RWPE1 (cell line): ENCODE data around the gene MLX.

Source experiments
- CTCF ChIA-PET: fragments of 350-600 bp; sonication (Branson Sonifier 250); formaldehyde crosslinking; extraction: SDS; loops from one replicate; lab custom pipeline; 2021; lab: Yijun Ruan, JAX
- POLR2A ChIA-PET: fragments of 400-600 bp; formaldehyde crosslinking; extraction: SDS; loops from one replicate; lab custom pipeline; 2020; ENCODE audit warnings: antibody characterized with exemption; ENCODE audit not compliant: low non-redundant PET; lab: Yijun Ruan, JAX
- DNase-seq: peaks from one replicate; pipeline ENCODE4 v3.0.0; 2012; ENCODE audit warnings: low spot score
- H3K27ac ChIP-seq: fragments of 450-650 bp; 2 replicates; pipeline ENCODE4 v1.5.1; 2017
- CTCF ChIP-seq: fragments of 450-650 bp; conservative IDR thresholded peaks from 2 replicates; pipeline ENCODE4 v1.5.1; 2017; ENCODE audit warnings: low read depth, mild to moderate bottlenecking

Gene MLX

DNA sequence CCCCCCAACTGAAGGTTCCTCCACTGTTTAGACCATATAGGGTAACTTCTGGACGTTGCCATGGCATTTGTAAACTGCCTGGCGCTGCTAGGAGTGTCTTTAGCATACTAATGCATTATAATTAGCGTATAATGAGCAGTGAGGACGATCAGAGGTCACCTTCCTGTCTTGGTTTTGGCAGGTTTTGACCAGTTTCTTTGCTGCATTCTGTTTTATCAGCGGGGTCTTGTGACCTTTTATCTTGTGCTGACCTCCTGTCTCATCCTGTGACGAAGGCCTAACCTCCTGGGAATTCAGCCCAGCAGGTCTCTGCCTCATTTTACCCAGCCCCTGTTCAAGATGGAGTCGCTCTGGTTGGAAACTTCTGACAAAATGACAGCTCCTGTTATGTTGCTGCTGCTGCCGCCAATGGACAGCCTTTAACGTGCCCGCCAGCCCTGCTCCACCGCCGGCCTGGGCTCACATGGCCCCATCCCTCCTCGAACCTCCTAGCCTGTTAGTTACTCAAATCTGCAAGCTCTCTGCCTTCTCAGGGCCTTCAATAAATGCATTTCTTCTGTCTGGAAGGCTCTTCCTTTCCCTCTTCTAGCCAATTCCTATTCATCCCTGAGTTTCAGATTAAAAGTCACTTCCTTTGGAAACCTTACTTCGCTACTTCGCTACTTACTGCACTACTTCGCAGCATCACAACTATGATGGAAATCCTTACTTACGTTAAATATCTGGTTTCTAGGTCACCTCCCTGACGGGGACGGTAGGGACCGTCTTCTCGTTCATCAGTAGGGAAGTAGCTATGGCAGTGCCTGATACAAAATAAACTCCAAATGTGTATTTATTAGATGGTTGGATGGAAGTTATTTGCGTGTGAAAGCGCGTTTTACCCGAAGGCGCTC lies 31.5 kb upstream of the MLX start:
- ChIA-PET POLR2A (no interaction called here), CTCF (interaction anchor here (0.6 to 1.3 kb wide), 4 partner anchors 9 to 112 kb away, joined by 3 read pairs; no protein-coding TSS in a partner anchor)
- no peak for DNase-seq
- TF ChIP-seq CTCF, result no peak
- peak overlapping the region; percentile 91 for H3K27ac ChIP-seq

GRCh38 chr17:42536048-42536371 lies 30.9 kb upstream of the MLX start, which contains the start of gene NAGLU:
Gene NAGLU, plus strand, starts transcription at chr17:42536241. Its CDS starts 32 bp downstream, at chr17:42536273.
- H3K27ac ChIP-seq, result peak within 1 kb of the TSS; percentile 91
- CTCF ChIA-PET, result interaction anchor here (0.6 to 1.3 kb wide), 5 partner anchors 9 to 113 kb away, joined by 3 to 4 read pairs (median 3); partner anchors contain the start of gene HSD17B1
- no peak for TF ChIP-seq CTCF
- POLR2A ChIA-PET, result interaction anchor here (0.6 kb wide), 2 partner anchors 426 to 1906 kb away, joined by 6 to 7 read pairs; no protein-coding TSS in a partner anchor
- DNase-seq, result peak; percentile 96

DNA sequence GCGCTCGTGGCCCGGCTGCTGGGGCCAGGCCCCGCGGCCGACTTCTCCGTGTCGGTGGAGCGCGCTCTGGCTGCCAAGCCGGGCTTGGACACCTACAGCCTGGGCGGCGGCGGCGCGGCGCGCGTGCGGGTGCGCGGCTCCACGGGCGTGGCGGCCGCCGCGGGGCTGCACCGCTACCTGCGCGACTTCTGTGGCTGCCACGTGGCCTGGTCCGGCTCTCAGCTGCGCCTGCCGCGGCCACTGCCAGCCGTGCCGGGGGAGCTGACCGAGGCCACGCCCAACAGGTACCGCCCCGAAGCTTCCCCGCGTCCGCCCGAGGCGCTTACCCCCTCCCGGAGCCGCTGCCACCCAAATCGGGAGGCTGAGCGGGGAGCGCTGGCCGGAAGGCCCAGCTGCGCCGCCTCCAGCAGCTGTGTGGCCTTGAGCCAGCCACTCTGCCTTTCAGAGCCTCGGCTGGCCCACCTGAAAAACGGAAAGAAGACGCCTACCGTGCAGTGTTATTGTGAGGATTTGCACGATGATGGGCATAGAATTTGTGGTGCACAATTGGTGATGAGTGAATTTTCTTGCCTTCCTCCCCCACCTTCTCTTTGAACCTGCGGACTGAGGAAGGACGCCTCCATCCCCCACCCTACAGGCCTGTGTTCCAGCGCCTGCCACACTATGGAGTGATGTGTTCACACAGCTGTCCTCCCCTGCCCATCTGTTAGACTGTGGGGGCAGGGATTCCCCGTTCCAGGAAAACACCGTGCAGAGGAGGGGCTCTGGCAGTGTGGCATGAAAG lies 30.3 kb upstream of the MLX start:
- TF ChIP-seq CTCF, result no peak
- POLR2A ChIA-PET, result interaction anchor here (0.6 to 1.0 kb wide), 4 partner anchors 12 to 1906 kb away, joined by 3 to 7 read pairs (median 5); no protein-coding TSS in a partner anchor
- CTCF ChIA-PET, result interaction anchor here (0.6 to 1.3 kb wide), 4 partner anchors 10 to 113 kb away, joined by 3 to 4 read pairs (median 3); partner anchors contain the start of gene HSD17B1
- H3K27ac ChIP-seq, result peak overlapping the region; percentile 91
- DNase-seq, result peak; percentile 85

DNA sequence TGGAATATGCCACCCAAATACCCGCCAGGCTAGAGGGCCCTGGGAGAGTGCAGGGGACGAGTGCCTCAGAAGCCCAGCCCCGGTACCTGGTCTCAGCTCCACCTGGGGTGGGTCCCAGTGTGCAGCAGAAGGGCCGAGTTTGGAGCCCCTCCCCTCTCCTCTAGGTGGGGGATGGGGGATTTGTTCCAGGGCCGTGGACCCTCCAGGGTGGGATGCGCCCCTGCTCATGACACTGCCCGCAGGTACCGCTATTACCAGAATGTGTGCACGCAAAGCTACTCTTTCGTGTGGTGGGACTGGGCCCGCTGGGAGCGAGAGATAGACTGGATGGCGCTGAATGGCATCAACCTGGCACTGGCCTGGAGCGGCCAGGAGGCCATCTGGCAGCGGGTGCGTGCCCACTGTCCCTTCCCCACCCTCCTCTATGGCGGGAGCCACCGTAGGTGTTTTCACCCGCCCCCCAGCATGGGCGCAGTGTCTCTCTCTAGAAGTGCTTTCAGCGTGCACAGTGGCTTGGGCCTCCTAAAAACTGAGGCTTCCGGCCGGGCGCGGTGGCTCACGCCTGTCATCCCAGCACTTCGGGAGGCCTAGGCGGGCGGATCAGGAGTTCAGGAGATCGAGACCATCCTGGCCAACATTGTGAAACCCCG lies 29.6 kb upstream of the MLX start:
- peak overlapping the region; percentile 91 for H3K27ac ChIP-seq
- CTCF ChIA-PET, result no interaction called here
- no peak for DNase-seq
- POLR2A ChIA-PET, result interaction anchor here (0.6 to 1.0 kb wide), 5 partner anchors 12 to 360 kb away, joined by 3 to 9 read pairs (median 4); no protein-coding TSS in a partner anchor
- no peak for TF ChIP-seq CTCF

DNA sequence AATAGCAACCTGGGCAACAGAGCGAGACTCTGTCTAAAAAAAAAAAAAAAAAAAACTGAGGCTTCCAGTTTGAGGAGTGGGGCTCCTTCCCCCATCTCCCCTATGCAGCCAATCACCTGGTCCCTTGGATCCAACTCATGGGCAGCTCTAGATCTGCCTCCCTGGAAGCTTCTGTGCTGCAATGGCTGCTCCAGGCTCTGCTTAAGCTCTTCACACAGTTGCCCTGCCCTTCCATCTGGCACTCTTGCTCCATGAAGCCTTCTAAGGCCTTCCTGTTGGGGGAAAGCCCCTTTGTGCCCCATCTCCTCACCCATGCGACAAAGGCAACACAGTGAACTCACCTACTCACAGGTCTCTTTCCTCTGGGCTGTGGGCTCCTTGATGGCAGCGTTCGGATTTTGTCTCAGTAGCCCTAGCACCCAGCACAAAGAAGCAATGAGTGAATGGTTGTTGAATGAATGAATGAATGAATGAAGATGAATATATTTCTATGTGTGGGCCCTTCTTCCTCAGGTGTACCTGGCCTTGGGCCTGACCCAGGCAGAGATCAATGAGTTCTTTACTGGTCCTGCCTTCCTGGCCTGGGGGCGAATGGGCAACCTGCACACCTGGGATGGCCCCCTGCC lies 29.0 kb upstream of the MLX start:
- no peak for TF ChIP-seq CTCF
- peak overlapping the region; percentile 91 for H3K27ac ChIP-seq
- ChIA-PET CTCF (no interaction called here), POLR2A (interaction anchor here (0.6 to 0.7 kb wide), 4 partner anchors 16 to 359 kb away, joined by 3 to 10 read pairs (median 6); no protein-coding TSS in a partner anchor)
- DNase-seq, result no peak
